Measurements from ENCODE around the gene MYH11.
"Not testable (repeated sequence)": the region's sequence is repeated elsewhere in the genome, so short reads cannot be mapped to it uniquely, and the experiment has no call there.

MYH11 gene

DNA sequence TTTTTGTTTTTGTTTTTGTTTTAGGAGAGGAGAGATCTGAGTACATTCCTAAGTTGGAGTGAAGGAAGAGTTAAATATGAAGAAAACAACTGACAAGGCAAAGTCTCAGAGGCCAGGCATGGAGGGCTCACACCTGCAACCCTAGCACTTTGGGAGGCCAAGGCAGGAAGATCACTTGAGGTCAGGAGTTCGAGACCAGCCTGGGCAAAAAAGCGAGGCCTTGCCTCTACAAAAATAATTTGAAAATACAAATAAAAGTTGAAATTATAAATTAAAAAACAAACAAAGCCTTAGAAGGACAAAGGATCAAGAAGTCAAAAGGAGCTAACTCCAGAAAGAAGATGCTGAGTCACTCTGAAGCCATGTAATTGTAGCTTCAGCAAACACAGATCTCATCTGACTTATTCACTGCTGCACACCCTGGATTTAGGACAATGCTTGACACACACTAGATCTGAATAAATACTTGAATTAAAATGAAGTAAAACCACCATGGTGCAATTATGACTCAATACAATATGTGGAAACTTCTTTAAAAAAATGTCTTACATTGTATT, 22.5 kb upstream of the MYH11 start:
- DNase-seq: no peak

DNA sequence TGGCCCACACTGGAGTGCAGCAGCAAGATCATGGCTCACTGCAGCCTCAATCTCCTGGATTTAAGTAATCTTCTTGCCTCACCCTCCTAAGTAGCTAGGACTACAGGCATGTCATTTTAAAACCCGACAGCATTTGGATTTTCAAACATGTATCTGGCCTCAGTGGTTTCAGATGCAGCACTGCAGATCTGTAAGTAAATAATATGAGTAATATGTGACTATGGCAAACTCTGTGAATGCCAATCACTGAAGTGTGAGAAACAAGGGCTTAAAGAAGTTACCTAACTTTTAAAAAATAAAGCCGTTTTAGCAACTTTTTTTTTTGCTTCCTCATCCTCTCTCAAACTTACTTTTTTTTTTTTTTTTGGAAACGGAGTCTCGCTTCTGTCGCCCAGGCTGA, 19.7 kb upstream of the MYH11 start:
- DNase-seq: no peak

DNA sequence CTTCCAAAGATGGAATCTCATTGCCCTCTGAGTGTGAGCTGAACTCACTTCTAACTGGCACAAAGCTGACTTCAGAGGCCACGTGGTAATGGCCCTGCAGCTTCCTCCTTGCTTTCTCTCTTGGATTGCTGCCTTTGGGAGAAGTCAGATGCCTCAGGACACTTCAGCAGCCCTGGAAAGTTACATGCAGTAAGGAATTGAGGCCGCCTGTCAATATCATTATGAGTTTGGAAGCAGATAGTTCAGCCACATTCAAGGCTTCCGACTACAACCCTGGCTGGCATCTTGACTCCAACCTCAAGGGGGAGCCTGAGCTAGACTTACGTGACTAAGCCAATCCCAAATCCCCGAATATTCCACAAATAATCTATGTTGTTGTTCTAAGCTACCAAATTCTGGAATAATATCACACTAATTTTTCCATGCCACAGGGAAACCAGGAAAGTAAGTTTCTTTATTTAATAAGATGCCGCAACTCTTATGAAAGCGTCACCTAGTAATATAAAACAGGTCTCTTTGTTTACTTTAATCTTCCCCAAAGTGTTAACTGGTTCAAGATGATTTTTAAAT, 18.0 kb upstream of the MYH11 start:
- DNase-seq: peak in 34 of 51 donors; percentile 1 to 66 (median 23)

DNA sequence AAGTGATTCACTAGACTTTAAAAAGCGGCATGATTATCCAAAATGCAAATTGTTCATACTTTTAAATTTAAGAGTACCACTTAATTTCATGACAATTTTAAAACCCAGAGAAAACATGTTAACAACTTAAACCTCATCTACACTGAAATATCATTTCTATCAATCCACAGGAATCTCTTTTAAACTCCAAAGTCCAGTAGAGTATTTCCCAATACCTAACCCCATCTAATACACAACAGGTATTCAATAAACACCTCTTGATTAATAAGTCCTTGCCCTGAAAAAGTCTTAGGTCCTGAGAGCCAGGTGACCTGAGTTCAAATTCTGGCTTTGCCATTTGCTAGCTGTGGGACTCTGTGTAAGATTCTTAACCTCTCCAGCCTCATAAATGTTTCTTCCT, 16.9 kb upstream of the MYH11 start:
- DNase-seq: no peak

DNA sequence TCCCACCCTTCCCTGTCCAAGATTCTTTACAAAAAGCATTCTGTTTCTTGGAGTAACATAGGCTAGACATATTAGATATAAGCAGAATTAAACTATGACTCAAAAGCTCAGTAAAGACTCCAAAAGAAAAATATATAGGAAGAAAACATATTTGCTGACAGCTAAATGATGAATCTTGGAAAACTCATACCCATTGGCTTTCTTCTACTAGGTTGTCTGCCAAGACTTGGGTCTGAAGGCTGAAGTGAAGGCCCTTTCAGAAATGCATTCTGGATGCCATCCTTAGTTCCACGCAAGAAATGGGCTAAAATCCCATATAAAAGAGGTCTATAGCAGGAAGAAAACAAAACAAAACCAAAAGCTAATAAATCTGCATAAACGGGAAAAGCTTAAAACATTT, 16.5 kb upstream of the MYH11 start:
- no peak for DNase-seq

DNA sequence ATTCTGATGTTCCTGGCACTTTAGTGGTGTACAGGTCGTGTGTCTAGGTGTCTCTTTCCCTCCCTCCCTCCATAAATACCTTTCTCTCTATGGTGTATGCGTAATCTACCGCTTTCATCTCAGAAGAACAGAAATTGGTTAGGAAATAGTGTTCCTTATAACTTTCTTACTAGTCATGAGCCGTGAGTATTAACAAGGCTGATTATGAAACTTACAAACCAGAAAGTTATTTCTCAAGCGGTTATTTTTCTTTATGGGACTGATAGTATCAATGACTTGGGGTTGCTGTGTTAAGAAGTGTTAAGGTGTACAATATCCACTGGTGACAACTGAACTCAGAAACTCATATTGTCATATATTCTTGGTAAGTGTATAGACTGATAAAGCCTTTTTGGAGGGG, 13.2 kb upstream of the MYH11 start:
- no peak for DNase-seq

DNA sequence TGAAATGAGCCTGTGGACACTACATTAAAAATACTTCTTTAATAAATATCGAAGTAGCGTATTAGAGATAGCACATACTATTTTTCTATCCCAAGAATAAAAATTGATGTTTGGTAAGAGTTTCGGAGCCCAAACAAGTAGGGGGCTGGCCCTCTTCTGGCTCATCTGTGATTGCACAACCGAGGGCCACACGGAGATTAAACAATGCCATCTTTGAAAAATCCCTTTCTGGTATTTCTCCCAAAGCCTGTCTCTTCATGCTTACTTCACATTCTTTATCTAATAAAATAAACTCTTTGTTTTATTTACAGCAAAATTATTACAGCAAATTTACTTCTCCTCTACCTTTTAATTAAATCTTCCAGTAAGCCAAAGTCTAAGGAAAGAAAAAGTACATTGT, 9.6 kb upstream of the MYH11 start:
- DNase-seq: peak in 1 of 51 donors; percentile 2

DNA sequence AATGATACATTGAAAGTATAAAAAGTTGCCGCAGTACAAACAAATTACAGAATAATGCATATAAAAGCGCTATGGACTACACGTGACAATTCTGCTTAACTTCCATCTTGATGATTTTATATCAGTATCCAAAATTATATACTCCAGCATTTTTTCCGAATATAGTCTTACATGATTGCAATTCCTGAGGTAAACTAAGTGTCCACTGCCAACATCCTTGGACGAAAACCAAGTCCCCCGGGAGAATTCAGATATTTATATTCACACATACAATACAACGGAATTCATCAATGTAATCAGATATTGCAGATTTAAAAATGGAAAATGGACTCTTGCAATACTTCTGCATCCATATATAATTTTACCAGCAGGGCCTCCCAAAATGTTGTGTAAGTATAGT, 8.9 kb upstream of the MYH11 start:
- no peak for DNase-seq

DNA sequence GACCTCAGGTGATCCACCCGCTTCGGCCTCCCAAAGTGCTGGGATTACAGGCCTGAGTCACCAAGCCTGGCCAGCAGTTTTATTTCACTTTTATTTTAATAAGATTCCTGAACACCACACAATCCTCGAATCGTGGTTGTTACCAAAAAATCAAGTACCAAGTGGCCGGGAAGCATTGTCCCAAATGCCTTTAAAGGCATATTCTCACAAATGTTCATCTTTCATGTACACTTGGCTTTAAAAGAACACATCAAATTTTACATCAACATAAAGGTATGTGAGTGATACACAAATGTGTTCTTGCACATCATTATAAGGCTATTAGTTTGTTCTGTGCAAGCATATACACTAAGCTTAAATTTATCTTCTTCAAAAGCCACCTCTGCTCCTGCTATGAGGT, 8.1 kb upstream of the MYH11 start:
- no peak for DNase-seq

DNA sequence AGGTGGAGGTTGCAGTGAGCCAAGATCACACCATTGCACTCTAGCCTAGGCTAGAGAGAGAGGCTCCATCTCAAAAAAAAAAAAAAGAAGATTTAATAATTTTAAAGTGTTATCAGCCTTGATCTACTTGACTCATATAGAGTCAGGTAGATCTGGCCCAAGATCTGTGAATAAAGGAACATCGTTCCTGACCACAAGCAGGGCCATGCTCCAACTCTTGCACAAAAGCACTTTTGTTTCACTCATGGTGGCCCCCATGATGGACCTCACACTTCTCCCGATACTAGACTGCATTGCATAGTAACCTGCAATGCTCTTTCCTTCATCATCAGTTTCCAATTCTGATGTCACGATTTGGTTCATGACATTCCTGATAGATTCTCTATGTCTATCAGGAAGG, 5.2 kb upstream of the MYH11 start:
- no peak for DNase-seq

DNA sequence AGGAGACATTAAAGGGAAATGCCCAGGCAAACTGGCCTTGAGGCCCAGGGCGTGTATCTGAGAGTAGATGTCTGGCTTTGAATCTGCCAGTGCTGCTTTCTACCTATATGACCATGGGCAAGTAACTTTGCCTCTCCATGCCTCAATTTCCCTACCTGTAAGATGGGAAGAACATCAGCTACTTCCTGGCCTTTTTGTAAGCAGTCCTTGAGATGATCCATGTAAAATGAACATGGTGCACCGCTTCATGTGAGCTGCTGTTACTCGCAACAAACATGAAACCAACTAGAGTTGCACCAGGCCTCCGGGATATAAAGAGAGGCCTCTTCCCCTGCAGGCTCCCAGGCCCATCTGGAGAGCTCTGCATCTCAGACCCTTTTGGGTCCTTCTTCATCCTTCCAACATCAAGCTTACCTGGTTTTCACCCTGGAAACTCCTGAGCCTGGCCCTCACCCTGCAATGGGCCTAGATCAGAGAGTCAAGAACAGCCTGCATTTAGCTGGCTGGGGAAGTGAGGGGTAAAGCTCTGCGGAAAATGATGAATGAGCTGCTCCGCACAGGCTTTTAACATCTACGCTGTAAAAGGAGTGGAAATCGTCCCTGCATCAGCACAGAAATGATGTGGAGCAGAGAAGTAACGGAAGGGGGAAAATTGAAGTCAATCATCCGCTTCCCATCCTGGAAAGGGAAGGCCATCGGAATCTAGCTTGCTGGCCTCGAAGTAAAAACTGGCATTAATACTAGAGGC, 2.3 kb upstream of the MYH11 start:
- no peak for DNase-seq

DNA sequence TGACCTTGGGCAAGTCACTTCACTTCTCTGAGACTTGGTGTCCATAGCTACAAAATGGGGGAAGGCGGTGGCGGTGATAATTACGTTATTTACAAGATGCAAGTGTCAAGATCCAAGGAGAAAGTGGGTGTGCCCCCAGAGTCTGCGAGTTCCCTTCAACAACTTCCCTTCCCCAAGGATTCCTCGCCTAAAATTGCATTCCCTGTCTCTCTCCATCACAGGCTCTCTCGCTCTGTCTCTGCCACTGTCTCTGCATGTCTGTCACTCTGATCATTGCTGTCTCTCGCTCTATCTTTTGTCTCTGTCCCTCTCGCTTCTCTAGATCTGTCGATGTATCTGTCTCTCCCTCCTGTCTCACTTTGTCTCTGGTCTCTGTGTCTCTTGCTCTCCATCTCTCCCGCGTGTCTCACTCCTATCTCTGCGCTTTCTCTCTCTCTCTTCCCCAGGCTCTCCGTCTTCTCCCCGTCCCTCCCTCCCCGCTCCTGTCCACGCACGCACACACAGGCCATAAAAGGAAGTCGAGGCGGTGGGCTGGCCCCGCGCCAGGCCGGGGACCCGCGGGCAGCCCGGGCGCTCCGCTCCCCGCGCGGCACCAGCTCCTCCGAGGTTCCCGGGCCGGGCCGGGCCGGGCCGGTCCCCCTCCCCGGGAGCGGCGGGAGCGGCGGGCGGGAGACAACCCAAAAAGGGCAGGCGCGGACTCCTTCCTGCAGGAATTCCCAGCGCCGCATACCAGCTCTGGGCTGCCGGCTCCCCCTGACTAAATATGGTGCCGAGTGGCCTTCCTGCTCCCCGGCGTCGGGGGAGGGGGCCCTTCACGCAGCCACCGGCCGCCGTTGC, 1.1 kb upstream of the MYH11 start:
- peak in 3 of 51 donors; percentile 1 to 8 (median 2) for DNase-seq

DNA sequence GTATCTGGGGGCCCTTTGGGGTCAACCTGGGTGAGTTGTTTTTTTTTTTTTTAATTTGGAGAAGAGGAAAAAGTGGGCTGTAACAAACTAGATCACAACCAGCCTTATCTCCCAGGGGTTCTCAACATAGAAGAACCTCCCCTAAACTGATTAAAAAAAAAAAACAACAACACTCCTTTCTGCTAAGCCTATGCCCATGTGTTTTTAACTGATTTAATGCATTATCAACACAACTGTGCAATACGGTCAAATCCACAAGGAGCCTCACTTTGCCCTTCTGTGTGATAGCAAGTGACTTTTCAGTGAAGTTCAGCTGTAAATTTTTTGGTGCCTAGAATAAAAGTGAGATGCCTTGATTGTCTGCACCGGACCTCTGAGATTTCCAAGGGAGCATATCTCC, 646 bp downstream of the MYH11 start:
- no peak for DNase-seq

DNA sequence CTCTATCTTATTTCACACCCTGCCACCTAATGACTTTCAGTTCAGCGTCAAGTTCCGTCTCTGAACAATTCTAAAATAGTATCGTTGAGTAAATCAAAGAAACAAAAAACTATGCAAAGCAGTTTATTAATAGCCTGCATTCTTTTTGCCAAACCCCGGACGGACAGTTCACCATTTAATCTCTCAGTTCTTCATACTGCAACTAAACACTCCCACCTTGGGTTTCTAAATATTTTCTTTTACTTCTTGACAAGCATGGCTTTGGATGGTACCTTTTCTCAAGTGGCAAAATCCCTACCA, 1.2 kb downstream of the MYH11 start:
- no peak for DNase-seq

DNA sequence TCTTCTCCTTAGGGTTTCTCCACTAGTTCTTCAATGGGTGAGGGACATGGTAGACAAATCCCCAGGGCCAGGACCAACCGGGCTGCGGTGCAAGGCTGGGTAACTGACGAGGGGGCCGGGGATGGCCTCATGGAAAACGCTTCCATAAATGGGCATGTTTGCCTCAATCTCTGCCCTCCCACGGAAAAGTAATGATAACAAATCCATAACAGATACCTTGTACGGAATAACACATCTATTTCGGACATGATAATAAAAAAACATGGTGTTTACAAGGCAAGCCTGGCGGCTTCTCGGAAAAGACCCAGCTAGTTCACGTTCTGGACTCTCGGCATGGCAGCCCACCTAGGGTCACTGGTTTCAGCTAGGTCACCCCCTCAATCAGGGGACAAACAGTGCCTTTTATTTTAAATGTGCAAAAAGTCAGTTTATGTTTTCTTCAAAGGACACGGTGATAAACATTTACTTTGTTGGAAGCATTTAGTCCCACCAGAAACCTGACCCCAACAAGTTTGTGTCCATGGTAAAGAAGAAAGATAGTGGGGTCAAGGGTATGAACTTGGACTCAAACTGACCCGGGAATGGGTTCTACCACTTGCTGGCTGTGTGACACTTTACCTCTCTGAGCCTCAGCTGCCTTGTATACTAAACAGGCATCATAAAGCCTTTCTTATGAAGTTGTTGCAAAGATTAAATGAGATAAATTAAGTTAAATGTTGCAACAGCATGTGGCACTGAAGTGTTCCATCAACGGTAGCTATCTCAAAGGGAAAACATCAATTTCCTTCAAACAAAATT, 1.7 kb downstream of the MYH11 start:
- DNase-seq: no peak

DNA sequence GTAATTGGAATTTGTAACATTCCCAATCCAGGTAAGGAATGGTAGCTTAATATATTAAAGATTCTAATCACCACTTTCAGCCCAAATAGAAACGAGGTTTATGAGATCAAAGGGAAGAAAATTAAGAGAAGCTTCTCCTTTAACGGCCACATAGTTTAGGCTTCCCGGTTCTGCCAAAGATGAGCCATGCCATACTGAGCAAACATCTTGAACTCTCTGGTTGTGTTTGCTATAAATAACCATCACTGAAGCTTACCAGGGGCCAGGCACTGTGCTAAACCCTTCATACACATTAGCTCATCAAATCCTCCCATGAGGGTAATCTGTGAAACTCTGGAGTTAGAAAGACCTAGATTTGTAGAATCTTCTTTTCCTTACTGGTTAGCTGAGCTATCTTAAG, 2.8 kb downstream of the MYH11 start:
- DNase-seq: no peak

DNA sequence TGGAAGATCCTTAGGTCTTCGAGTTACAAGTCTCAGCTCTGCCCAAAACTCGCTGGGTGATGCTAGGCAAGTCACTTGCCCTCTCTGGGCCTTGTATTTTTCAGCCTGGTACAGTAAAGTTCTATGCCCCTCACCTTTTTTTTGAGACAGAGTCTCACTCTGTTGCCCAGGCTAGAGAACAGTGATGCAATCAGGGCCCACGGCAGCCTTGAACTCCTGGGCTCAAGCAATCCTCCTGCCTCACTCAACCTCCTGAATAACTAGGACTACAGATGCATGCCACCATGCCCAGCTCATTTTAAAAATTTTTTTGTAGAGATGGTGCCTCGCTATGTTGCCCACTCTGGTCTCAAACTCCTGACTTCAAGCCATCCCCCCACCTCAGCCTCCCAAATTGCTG, 3.8 kb downstream of the MYH11 start:
- DNase-seq: no peak

DNA sequence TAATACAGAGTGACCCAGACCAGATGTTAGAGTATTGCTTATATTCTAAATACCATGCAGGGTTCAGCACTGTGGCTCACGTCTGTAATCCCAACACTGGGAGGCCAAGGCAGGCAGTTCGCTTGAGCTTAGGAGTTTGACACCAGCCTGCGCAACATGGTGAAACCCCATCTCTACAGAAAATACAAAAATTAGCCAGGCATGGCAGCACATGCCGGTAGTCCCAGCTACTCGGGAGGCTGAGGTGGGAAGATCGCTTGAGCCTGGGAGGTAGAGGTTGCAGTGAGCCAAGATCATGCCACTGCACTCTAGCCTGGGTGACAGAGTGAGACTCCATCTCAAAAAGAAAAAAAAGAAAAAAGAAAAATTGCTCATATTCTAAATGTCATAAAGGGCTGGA, 6.3 kb downstream of the MYH11 start:
- DNase-seq: not testable (repeated sequence)

DNA sequence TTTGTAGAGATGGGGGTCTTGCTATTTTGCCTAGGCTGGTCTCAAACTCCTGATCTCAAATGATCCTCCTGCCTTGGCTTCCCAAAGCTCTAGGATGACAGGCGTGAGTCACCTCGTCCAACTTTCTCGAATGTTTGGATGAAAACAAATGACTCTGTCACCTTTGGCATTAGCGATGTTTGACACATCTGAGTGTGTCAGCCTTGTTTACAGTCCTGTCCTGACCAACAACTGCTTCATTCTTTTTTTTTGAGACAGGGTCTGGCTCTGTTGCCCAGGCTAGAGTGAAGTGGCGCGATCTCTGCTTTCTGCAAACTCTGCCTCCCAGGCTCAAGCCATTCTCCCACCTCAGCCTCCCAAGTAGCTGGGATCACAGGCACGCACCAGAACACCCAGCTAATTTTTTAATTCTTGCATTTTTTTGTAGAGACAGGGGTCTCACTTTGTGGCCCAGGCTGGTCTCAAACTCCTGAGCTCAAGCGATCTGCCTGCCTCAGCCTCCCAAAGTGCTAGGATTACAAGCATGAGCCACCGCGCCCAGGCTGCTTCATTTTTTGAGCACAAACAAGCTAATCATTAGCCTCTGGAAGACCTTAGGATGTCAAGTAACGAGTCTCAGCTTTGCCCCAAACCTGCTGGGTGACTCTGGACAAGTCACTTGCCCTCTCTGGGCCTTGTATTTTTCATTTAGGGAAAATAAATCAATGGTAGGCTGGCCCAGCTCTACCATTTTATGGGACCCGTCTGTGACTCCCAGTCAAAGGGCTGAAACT, 7.4 kb downstream of the MYH11 start:
- DNase-seq: no peak

DNA sequence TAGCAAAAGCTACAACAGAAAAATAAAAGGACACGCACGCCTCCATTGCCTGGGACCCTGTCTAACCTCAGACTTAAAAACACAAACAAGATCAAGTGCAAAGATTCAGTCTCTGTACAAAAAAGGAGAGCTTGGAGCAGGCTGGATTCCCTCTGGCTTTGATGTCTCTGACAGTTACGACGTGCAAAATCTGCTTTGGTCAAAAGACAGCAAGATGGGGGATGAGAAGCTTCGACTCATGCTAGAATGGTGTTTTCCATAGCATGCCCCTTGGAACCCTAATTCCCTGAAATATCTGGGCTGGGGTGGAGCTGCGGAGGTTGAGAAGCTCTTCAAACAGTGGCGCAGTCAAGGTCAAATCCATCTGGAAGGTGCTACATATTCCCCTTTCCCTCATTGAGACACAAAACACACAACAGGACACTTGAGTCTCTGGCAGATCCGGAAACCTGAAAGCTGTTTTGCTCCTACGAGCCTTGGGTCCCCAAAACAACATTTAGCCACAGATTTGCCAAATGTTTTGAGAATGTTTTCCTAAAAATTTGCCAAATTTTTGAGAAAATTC, 9.1 kb downstream of the MYH11 start:
- no peak for DNase-seq

DNA sequence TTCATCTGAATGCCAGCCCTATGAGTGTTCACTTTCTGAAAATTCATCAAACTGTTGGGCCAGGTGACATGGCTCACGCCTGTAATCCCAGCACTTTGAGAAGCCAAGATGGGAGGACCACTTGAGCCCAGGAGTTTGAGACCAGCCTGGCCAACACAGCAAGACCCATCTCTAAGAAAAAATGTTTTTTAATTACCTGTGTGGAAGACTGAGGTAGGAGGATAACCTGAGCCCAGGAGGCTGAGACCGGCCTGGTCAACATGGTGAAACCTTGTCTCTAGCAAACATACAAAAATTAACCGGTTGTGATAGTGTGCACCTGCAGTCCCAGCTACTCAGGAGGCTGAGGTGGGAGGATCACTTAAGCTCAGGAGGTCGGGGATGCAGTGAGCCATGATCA, 10.3 kb downstream of the MYH11 start:
- DNase-seq: no peak
